Stimulated activated effector memory CD8-positive, alpha-beta T cell treated with anti-CD3 and anti-CD28 coated beads, Interleukin-12 subunit alpha, Interleukin-12 subunit beta, amount 100 ng/mL, for 72 hours (primary cell): ENCODE measurements around the gene SHISAL1.

Experiments
- ATAC-seq: fragments of 150-1000 bp; cut with Tn5 transposase; 2 replicates; pipeline ENCODE4 v1.10.0; 2021
- DNase-seq, 2 donors: peaks; one replicate each; pipeline ENCODE4 v3.0.0; 2021 to 2022; ENCODE audit warnings: low spot score in 2 of 2
- H3K27ac Mint-ChIP-seq: one replicate; pipeline ENCODE4 v1.8.0; 2022; ENCODE audit warnings: mild to moderate bottlenecking, mixed read lengths
- H3K36me3 Mint-ChIP-seq: one replicate; pipeline ENCODE4 v1.8.0; 2022; ENCODE audit warnings: mild to moderate bottlenecking, mixed read lengths
- H3K4me1 Mint-ChIP-seq: one replicate; pipeline ENCODE4 v1.8.0; 2022; ENCODE audit warnings: mixed read lengths
- H3K4me3 Mint-ChIP-seq: one replicate; pipeline ENCODE4 v1.8.0; 2022; ENCODE audit warnings: mild to moderate bottlenecking, mixed read lengths
- H3K9me3 Mint-ChIP-seq: one replicate; pipeline ENCODE4 v1.8.0; 2022; ENCODE audit warnings: mixed read lengths

The SHISAL1 gene

GRCh38 chr22:44335903-44336803 lies 23.4 kb upstream of the SHISAL1 start:
- no peak for DNase-seq
- Mint-ChIP-seq H3K9me3 (no peaks in the 10 kb centered on the region), H3K27ac (no peak overlapping the region), H3K4me3 (no peak overlapping the region), H3K4me1 (peaks cover 8% of the 10 kb centered on the region), H3K36me3 (no peaks in the 10 kb centered on the region)
- ATAC-seq = peak; percentile 37

- Mint-ChIP-seq H3K4me3 (no peak overlapping the region), H3K9me3 (no peaks in the 10 kb centered on the region), H3K36me3 (no peaks in the 10 kb centered on the region), H3K4me1 (peaks cover 8% of the 10 kb centered on the region), H3K27ac (no peak overlapping the region)
- ATAC-seq = no peak
- no peak for DNase-seq
These were observed 22.5 kb upstream of the SHISAL1 start for GRCh38 chr22:44335066-44335839.

GRCh38 chr22:44333847-44334635 lies 21.3 kb upstream of the SHISAL1 start:
- DNase-seq (no peak), ATAC-seq (no peak)
- H3K27ac Mint-ChIP-seq = no peak overlapping the region
- H3K9me3 Mint-ChIP-seq = no peaks in the 10 kb centered on the region
- H3K4me3 Mint-ChIP-seq = no peak overlapping the region
- H3K4me1 Mint-ChIP-seq = peaks cover 19% of the 10 kb centered on the region
- no peaks in the 10 kb centered on the region for H3K36me3 Mint-ChIP-seq

GRCh38 chr22:44332946-44333345 lies 20.2 kb upstream of the SHISAL1 start:
- no peak overlapping the region for H3K4me3 Mint-ChIP-seq

GRCh38 chr22:44331881-44332714 lies 19.3 kb upstream of the SHISAL1 start:
- no peak for DNase-seq
- Mint-ChIP-seq H3K4me3 (peak overlapping the region; percentile 59), H3K4me1 (peaks cover 24% of the 10 kb centered on the region), H3K27ac (no peak overlapping the region), H3K9me3 (no peaks in the 10 kb centered on the region), H3K36me3 (no peaks in the 10 kb centered on the region)
- ATAC-seq = no peak

More at GRCh38 chr22:44332946-44333345, 20.2 kb upstream of the SHISAL1 start:
- H3K9me3 Mint-ChIP-seq = no peaks in the 10 kb centered on the region
- H3K36me3 Mint-ChIP-seq = no peaks in the 10 kb centered on the region
- peaks cover 24% of the 10 kb centered on the region for H3K4me1 Mint-ChIP-seq
- H3K27ac Mint-ChIP-seq = no peak overlapping the region
- no peak for DNase-seq
- no peak for ATAC-seq

- H3K4me3 Mint-ChIP-seq = no peak overlapping the region
- ATAC-seq (no peak), DNase-seq (no peak)
- peaks cover 31% of the 10 kb centered on the region for H3K4me1 Mint-ChIP-seq
- H3K27ac Mint-ChIP-seq = no peak overlapping the region
- H3K36me3 Mint-ChIP-seq = no peaks in the 10 kb centered on the region
- no peaks in the 10 kb centered on the region for H3K9me3 Mint-ChIP-seq
These were observed 18.3 kb upstream of the SHISAL1 start for GRCh38 chr22:44330744-44331660.

- Mint-ChIP-seq H3K36me3 (no peaks in the 10 kb centered on the region), H3K9me3 (no peaks in the 10 kb centered on the region), H3K27ac (no peak overlapping the region), H3K4me1 (peaks cover 35% of the 10 kb centered on the region), H3K4me3 (no peak overlapping the region)
- no peak for DNase-seq
- no peak for ATAC-seq
These were observed 17.5 kb upstream of the SHISAL1 start for GRCh38 chr22:44330188-44330743.

GRCh38 chr22:44329179-44329796 lies 16.5 kb upstream of the SHISAL1 start:
- DNase-seq (peak; percentile 14 to 71), ATAC-seq (peak; percentile 69)
- H3K36me3 Mint-ChIP-seq = no peaks in the 10 kb centered on the region
- no peaks in the 10 kb centered on the region for H3K9me3 Mint-ChIP-seq
- H3K4me3 Mint-ChIP-seq = peak overlapping the region; percentile 24
- peak overlapping the region; percentile 52 for H3K27ac Mint-ChIP-seq
- H3K4me1 Mint-ChIP-seq = peaks cover 35% of the 10 kb centered on the region

GRCh38 chr22:44328762-44329161 lies 16.0 kb upstream of the SHISAL1 start:
- Mint-ChIP-seq H3K9me3 (no peaks in the 10 kb centered on the region), H3K36me3 (no peaks in the 10 kb centered on the region), H3K27ac (peak overlapping the region; percentile 52), H3K4me1 (peaks cover 35% of the 10 kb centered on the region), H3K4me3 (peak overlapping the region; percentile 24)
- no peak for ATAC-seq
- DNase-seq = no peak

GRCh38 chr22:44328326-44328725 lies 15.6 kb upstream of the SHISAL1 start:
- Mint-ChIP-seq H3K4me1 (peaks cover 35% of the 10 kb centered on the region), H3K4me3 (no peak overlapping the region), H3K27ac (no peak overlapping the region), H3K36me3 (no peaks in the 10 kb centered on the region), H3K9me3 (no peaks in the 10 kb centered on the region)
- ATAC-seq = no peak
- no peak for DNase-seq

- no peaks in the 10 kb centered on the region for H3K36me3 Mint-ChIP-seq
- H3K9me3 Mint-ChIP-seq = no peaks in the 10 kb centered on the region
- H3K4me3 Mint-ChIP-seq = peak overlapping the region; percentile 50
- ATAC-seq (no peak), DNase-seq (no peak)
- no peak overlapping the region for H3K27ac Mint-ChIP-seq
- H3K4me1 Mint-ChIP-seq = peaks cover 28% of the 10 kb centered on the region
These were observed 13.7 kb upstream of the SHISAL1 start for GRCh38 chr22:44326491-44326885.

GRCh38 chr22:44325718-44326490 lies 13.2 kb upstream of the SHISAL1 start:
- ATAC-seq (no peak), DNase-seq (no peak)
- Mint-ChIP-seq H3K9me3 (no peaks in the 10 kb centered on the region), H3K27ac (no peak overlapping the region), H3K36me3 (no peaks in the 10 kb centered on the region), H3K4me3 (peak overlapping the region; percentile 50), H3K4me1 (peaks cover 28% of the 10 kb centered on the region)
